Adipose tissue (tissue), 3 donors: ENCODE results near the gene JAG1. TPM values are rescaled to one million over a fixed set of nuclear protein-coding genes. Genes with fewer than 3 reads are reported as not detected.
"Not testable (repeated sequence)": the region's sequence is repeated elsewhere in the genome, so short reads cannot be mapped to it uniquely, and the experiment has no call there.

Source experiments
- H3K27ac ChIP-seq: one replicate; pipeline ENCODE4 v1.5.1; 2013; ENCODE audit warnings: low read depth, low read length
- WGBS, 3 donors: extraction: QIAGEN DNeasy Blood & Tissue Kit; methylation state at CpG; one replicate each; pipeline ENCODE4 v1.1.7; 2013; 5-methylcytosine and 5-hydroxymethylcytosine counted together
- polyA plus RNA-seq, 3 donors: library from polyadenylated mRNA; stranded (reverse); fragments of 200-250 nt; gene quantifications; one replicate each; pipeline ENCODE4 v1.2.3, GENCODE V29; 2013
- donor health status: healthy with polysubstance abuse.
- donor health status: Bipolar disorder and iron deficiency.
- donor health status: healthy.

The JAG1 gene
- polyA plus RNA-seq, 3 donors: 11.9 to 39.6 (median 17.9) TPM

GRCh38 chr20:10633718-10634117, 40.1 kb downstream of the JAG1 start:
- H3K27ac ChIP-seq: no peak overlapping the region
- WGBS, 3 donors: 80 to 83% (median 81%) methylated on average over 5 of the region's 5 CpGs

GRCh38 chr20:10632721-10633509, 40.9 kb downstream of the JAG1 start:
- H3K27ac ChIP-seq: no peak overlapping the region
- WGBS, 3 donors: 75 to 88% (median 80%) methylated on average over 13 of the region's 13 CpGs

GRCh38 chr20:10631126-10631525, 42.7 kb downstream of the JAG1 start:
- no peak overlapping the region for H3K27ac ChIP-seq
- 81 to 91% (median 83%) methylated on average over 4 of the region's 4 CpGs for WGBS, 3 donors

- 70 to 87% (median 72%) methylated on average over 9 of the region's 9 CpGs for WGBS, 3 donors
- H3K27ac ChIP-seq: no peak overlapping the region
Measured at GRCh38 chr20:10629946-10630650, 43.7 kb downstream of the JAG1 start.

- 39 to 83% (median 40%) methylated on average over 3 of the region's 3 CpGs for WGBS, 3 donors
- H3K27ac ChIP-seq: no peak overlapping the region
Measured at GRCh38 chr20:10626896-10627295, 46.9 kb downstream of the JAG1 start.

GRCh38 chr20:10625641-10626040, 48.2 kb downstream of the JAG1 start:
- WGBS, 3 donors: 94 to 98% (median 95%) methylated on average over 2 of the region's 2 CpGs
- H3K27ac ChIP-seq: no peak overlapping the region

- 57 to 74% (median 57%) methylated on average over 16 of the region's 16 CpGs for WGBS, 3 donors
- peak overlapping the region; percentile 3 for H3K27ac ChIP-seq
Measured at GRCh38 chr20:10622657-10623418, 51.0 kb downstream of the JAG1 start.

- H3K27ac ChIP-seq: no peak overlapping the region
- 79 to 93% (median 86%) methylated on average over 3 of the region's 3 CpGs for WGBS, 3 donors
Measured at GRCh38 chr20:10621149-10621548, 52.6 kb downstream of the JAG1 start.

- no peak overlapping the region for H3K27ac ChIP-seq
- WGBS, 3 donors: 67 to 85% (median 72%) methylated on average over 3 of the region's 3 CpGs
Measured at GRCh38 chr20:10619427-10619826, 54.4 kb downstream of the JAG1 start.

- H3K27ac ChIP-seq: no peak overlapping the region
- 72 to 84% (median 83%) methylated on average over 6 of the region's 6 CpGs for WGBS, 3 donors
Measured at GRCh38 chr20:10618611-10619245, 55.1 kb downstream of the JAG1 start.

GRCh38 chr20:10617549-10618133, 56.2 kb downstream of the JAG1 start:
- WGBS, 3 donors: 96 to 98% (median 97%) methylated on average over 4 of the region's 4 CpGs
- not testable (repeated sequence) for H3K27ac ChIP-seq

GRCh38 chr20:10616212-10616611, 57.6 kb downstream of the JAG1 start:
- 97 to 99% (median 99%) methylated on average over 3 of the region's 3 CpGs for WGBS, 3 donors
- no peak overlapping the region for H3K27ac ChIP-seq

GRCh38 chr20:10613911-10614310, 59.9 kb downstream of the JAG1 start:
- H3K27ac ChIP-seq: no peak overlapping the region
- 96 to 99% (median 98%) methylated on average over 18 of the region's 18 CpGs for WGBS, 3 donors

- H3K27ac ChIP-seq: not testable (repeated sequence)
- WGBS, 3 donors: 97 to 100% (median 98%) methylated on average over 4 to 5 of the region's 5 CpGs
Measured at GRCh38 chr20:10613426-10613825, 60.4 kb downstream of the JAG1 start.

GRCh38 chr20:10611357-10611756, 62.4 kb downstream of the JAG1 start:
- H3K27ac ChIP-seq: no peak overlapping the region
- 13 to 60% (median 33%) methylated on average over 1 of the region's 1 CpG for WGBS, 3 donors

GRCh38 chr20:10610251-10610650, 63.5 kb downstream of the JAG1 start:
- WGBS, 3 donors: 64 to 75% (median 66%) methylated on average over 5 of the region's 5 CpGs
- H3K27ac ChIP-seq: no peak overlapping the region

GRCh38 chr20:10609770-10610169, 64.0 kb downstream of the JAG1 start:
- H3K27ac ChIP-seq: no peak overlapping the region

GRCh38 chr20:10609276-10609675, 64.5 kb downstream of the JAG1 start:
- no peak overlapping the region for H3K27ac ChIP-seq
- 80 to 85% (median 82%) methylated on average over 2 of the region's 2 CpGs for WGBS, 3 donors
